Activated CD8-positive, alpha-beta memory T cell treated with anti-CD3 and anti-CD28 coated beads, Interleukin-2, amount 50 U/mL, for 1 hour (primary cell): ENCODE measurements around the gene ATRAID.

Experiments used
- DNase-seq: peaks from one replicate; pipeline ENCODE4 v3.0.0-alpha.2; 2020; ENCODE audit errors: extremely low read depth

The ATRAID gene

GRCh38 chr2:27219091-27219490 lies 7.2 kb downstream of the ATRAID start:
- no peak for DNase-seq

GRCh38 chr2:27220091-27220490 lies 8.2 kb downstream of the ATRAID start:
- no peak for DNase-seq

GRCh38 chr2:27221166-27221565 lies 9.3 kb downstream of the ATRAID start:
- no peak for DNase-seq

- DNase-seq, result no peak
Measured at GRCh38 chr2:27222407-27222806, 10.6 kb downstream of the ATRAID start.

- DNase-seq, result no peak
Measured at GRCh38 chr2:27223416-27223815, 11.6 kb downstream of the ATRAID start.

GRCh38 chr2:27225526-27225925 lies 13.7 kb downstream of the ATRAID start:
- no peak for DNase-seq

GRCh38 chr2:27227501-27227900 lies 15.7 kb downstream of the ATRAID start:
- DNase-seq, result no peak

- DNase-seq, result no peak
Measured at GRCh38 chr2:27231921-27232320, 20.1 kb downstream of the ATRAID start.

- no peak for DNase-seq
Measured at GRCh38 chr2:27233341-27233740, 21.5 kb downstream of the ATRAID start.

- no peak for DNase-seq
Measured at GRCh38 chr2:27236136-27236535, 24.3 kb downstream of the ATRAID start.

GRCh38 chr2:27236626-27237025 lies 24.8 kb downstream of the ATRAID start:
- no peak for DNase-seq

- DNase-seq, result no peak
Measured at GRCh38 chr2:27237341-27237945, 25.6 kb downstream of the ATRAID start.

- no peak for DNase-seq
Measured at GRCh38 chr2:27238976-27239375, 27.1 kb downstream of the ATRAID start.

- DNase-seq, result no peak
Measured at GRCh38 chr2:27240406-27240805, 28.6 kb downstream of the ATRAID start.

GRCh38 chr2:27241761-27242613 lies 30.1 kb downstream of the ATRAID start:
- DNase-seq, result no peak

- DNase-seq, result no peak
Measured at GRCh38 chr2:27242614-27242951, 30.7 kb downstream of the ATRAID start.

GRCh38 chr2:27243391-27244130 lies 31.7 kb downstream of the ATRAID start:
- no peak for DNase-seq

GRCh38 chr2:27245116-27245515 lies 33.3 kb downstream of the ATRAID start:
- no peak for DNase-seq

GRCh38 chr2:27245626-27246025 lies 33.8 kb downstream of the ATRAID start:
- no peak for DNase-seq

GRCh38 chr2:27247893-27248292 lies 36.1 kb downstream of the ATRAID start:
- no peak for DNase-seq

GRCh38 chr2:27249159-27249890 lies 37.5 kb downstream of the ATRAID start:
- DNase-seq, result no peak
